Measurements from ENCODE around the gene RSU1. TPM values are rescaled to one million over a fixed set of nuclear protein-coding genes. Genes with fewer than 3 reads are reported as not detected.

RSU1 gene
- total RNA-seq, 1 donor from 2014 or later = 59.4 TPM

GRCh38 chr10:16570731-16571130 is 246.5 kb downstream of the RSU1 start:
- Mint-ChIP-seq H3K36me3 (ENCODE audit: unreplicated experiment) (no peaks in the 10 kb centered on the region), H3K4me3 (ENCODE audit: unreplicated experiment) (no peak overlapping the region), H3K9me3 (ENCODE audit: unreplicated experiment) (no peaks in the 10 kb centered on the region), H3K27me3 (ENCODE audit: unreplicated experiment) (no peaks in the 10 kb centered on the region), H3K27ac (ENCODE audit: unreplicated experiment) (no peak overlapping the region), H3K4me1 (ENCODE audit: low read depth, unreplicated experiment) (no peaks in the 10 kb centered on the region)
- DNase-seq = no peak
- no peak for TF ChIP-seq CTCF (IDR thresholded peaks at IDR 0.05; ENCODE audit: partially characterized antibody, unreplicated experiment)

- H3K4me3 Mint-ChIP-seq (ENCODE audit: unreplicated experiment) = no peak overlapping the region
- no peak for DNase-seq
- H3K27ac Mint-ChIP-seq (ENCODE audit: unreplicated experiment) = no peak overlapping the region
- no peaks in the 10 kb centered on the region for H3K4me1 Mint-ChIP-seq (ENCODE audit: low read depth, unreplicated experiment)
- TF ChIP-seq CTCF (IDR thresholded peaks at IDR 0.05; ENCODE audit: partially characterized antibody, unreplicated experiment) = no peak
- peaks cover 2% of the 10 kb centered on the region for H3K9me3 Mint-ChIP-seq (ENCODE audit: unreplicated experiment)
- H3K27me3 Mint-ChIP-seq (ENCODE audit: unreplicated experiment) = peaks cover 2% of the 10 kb centered on the region
- H3K36me3 Mint-ChIP-seq (ENCODE audit: unreplicated experiment) = no peaks in the 10 kb centered on the region
These were observed 250.9 kb downstream of the RSU1 start for GRCh38 chr10:16566202-16566805.

GRCh38 chr10:16565604-16566003 is 251.6 kb downstream of the RSU1 start:
- peaks cover 2% of the 10 kb centered on the region for H3K27me3 Mint-ChIP-seq (ENCODE audit: unreplicated experiment)
- H3K9me3 Mint-ChIP-seq (ENCODE audit: unreplicated experiment) = peaks cover 2% of the 10 kb centered on the region
- H3K4me3 Mint-ChIP-seq (ENCODE audit: unreplicated experiment) = no peak overlapping the region
- no peaks in the 10 kb centered on the region for H3K36me3 Mint-ChIP-seq (ENCODE audit: unreplicated experiment)
- H3K27ac Mint-ChIP-seq (ENCODE audit: unreplicated experiment) = no peak overlapping the region
- H3K4me1 Mint-ChIP-seq (ENCODE audit: low read depth, unreplicated experiment) = no peaks in the 10 kb centered on the region
- no peak for DNase-seq
- no peak for TF ChIP-seq CTCF (IDR thresholded peaks at IDR 0.05; ENCODE audit: partially characterized antibody, unreplicated experiment)

GRCh38 chr10:16562891-16563290 is 254.3 kb downstream of the RSU1 start:
- H3K27me3 Mint-ChIP-seq (ENCODE audit: unreplicated experiment) = peaks cover 2% of the 10 kb centered on the region
- H3K36me3 Mint-ChIP-seq (ENCODE audit: unreplicated experiment) = peaks cover 9% of the 10 kb centered on the region
- no peaks in the 10 kb centered on the region for H3K4me1 Mint-ChIP-seq (ENCODE audit: low read depth, unreplicated experiment)
- no peak for TF ChIP-seq CTCF (IDR thresholded peaks at IDR 0.05; ENCODE audit: partially characterized antibody, unreplicated experiment)
- no peak for DNase-seq
- H3K9me3 Mint-ChIP-seq (ENCODE audit: unreplicated experiment) = peaks cover 2% of the 10 kb centered on the region
- no peak overlapping the region for H3K27ac Mint-ChIP-seq (ENCODE audit: unreplicated experiment)
- H3K4me3 Mint-ChIP-seq (ENCODE audit: unreplicated experiment) = no peak overlapping the region

- Mint-ChIP-seq H3K4me3 (ENCODE audit: unreplicated experiment) (no peak overlapping the region), H3K9me3 (ENCODE audit: unreplicated experiment) (no peaks in the 10 kb centered on the region), H3K4me1 (ENCODE audit: low read depth, unreplicated experiment) (no peaks in the 10 kb centered on the region), H3K27ac (ENCODE audit: unreplicated experiment) (no peak overlapping the region), H3K36me3 (ENCODE audit: unreplicated experiment) (peaks cover 9% of the 10 kb centered on the region), H3K27me3 (ENCODE audit: unreplicated experiment) (peaks cover 4% of the 10 kb centered on the region)
- TF ChIP-seq CTCF (IDR thresholded peaks at IDR 0.05; ENCODE audit: partially characterized antibody, unreplicated experiment) = no peak
- DNase-seq = no peak
These were observed 257.9 kb downstream of the RSU1 start for GRCh38 chr10:16559236-16559773.

Data from glutamatergic neuron (in vitro differentiated cells).